ENCODE results near the gene ZC3H6. TPM values are rescaled to one million over a fixed set of nuclear protein-coding genes. Genes with fewer than 3 reads are reported as not detected.

Gene ZC3H6, protein sequence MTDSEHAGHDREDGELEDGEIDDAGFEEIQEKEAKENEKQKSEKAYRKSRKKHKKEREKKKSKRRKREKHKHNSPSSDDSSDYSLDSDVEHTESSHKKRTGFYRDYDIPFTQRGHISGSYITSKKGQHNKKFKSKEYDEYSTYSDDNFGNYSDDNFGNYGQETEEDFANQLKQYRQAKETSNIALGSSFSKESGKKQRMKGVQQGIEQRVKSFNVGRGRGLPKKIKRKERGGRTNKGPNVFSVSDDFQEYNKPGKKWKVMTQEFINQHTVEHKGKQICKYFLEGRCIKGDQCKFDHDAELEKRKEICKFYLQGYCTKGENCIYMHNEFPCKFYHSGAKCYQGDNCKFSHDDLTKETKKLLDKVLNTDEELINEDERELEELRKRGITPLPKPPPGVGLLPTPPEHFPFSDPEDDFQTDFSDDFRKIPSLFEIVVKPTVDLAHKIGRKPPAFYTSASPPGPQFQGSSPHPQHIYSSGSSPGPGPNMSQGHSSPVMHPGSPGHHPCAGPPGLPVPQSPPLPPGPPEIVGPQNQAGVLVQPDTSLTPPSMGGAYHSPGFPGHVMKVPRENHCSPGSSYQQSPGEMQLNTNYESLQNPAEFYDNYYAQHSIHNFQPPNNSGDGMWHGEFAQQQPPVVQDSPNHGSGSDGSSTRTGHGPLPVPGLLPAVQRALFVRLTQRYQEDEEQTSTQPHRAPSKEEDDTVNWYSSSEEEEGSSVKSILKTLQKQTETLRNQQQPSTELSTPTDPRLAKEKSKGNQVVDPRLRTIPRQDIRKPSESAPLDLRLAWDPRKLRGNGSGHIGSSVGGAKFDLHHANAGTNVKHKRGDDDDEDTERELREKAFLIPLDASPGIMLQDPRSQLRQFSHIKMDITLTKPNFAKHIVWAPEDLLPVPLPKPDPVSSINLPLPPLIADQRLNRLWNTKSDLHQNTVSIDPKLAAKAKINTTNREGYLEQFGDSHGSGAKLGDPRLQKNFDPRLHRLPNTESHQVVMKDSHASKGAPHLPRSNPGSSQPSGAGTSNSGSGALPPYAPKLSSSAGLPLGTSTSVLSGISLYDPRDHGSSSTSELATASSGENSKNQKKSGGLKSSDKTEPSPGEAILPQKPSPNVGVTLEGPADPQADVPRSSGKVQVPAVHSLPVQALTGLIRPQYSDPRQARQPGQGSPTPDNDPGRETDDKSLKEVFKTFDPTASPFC
- 0.11 to 0.48 TPM (median 0.32 TPM) in 5 replicates for total RNA-seq (2022; extraction: Qiagen RNA extraction; ENCODE audit: low read depth)

DNA sequence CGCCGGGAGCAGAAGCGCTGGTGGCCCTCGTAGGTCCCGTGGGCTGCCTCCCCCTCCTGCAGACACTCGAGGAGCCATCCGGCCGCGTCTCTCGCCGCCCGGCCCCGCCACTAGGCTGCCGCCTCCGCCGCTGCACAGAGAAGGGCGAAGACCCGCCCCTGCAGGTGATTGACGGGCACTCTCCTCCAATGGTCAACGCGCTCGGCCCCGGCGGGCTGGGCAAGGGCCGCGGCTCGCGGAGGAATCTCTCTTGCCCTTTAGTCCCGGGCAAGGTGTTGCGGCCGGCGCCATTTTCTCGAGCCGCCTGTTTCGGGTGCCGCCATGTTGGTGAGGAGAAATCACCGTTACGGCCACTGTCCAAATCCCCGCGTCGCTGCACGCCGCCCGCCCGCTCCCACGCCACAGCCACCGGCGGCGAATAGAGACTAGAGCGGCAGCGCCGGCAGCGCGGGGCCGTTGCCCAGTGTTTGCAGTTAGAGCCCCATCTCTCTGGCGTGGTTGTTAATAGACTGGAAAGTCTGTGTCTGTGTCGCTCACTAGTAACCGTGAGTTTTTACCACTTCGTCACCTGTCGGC, at the start of gene ZC3H6:
TSS of gene ZC3H6 (plus strand) at position 287 of the 576 bp plus-strand sequence. CDS start 398 bp downstream, outside the sequence.

DNA sequence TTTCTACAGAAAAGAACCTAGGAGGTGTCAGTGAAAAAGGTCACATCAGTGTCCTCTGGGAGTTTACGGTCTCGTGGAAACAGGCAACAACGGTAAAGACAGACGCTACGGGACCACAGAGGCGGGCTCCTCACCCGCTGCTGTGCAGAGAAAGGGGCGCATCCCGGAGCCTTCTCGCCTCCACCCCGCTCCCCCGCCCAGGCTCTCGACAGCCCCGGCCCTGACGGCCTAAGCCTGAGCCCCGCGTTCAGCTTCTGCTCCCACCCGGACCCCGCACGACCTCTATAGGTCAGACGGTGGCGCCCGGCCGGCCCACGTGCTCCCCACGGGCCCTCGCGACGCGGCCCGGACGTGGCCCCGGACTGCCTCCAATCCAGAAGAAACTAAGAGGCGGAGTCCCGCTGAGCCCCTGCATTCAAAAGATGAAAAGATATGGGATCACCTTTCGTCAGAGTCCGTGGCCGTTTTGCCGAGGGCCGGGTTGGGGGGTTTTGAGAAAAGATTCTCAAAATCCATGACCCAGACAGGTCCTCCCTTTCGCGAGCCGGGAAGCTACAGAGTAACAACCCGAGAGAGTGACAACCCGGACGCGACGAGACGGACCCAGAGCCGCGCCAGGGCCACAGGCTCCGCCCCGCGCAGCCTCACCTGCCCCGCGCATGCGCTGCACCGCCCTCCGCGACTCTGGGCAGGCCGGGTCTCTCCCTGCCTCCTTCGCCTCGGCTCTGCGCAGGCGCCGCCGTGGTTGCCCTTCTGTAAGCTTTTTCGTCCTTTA, 20.7 kb upstream of the ZC3H6 start, which contains the start of gene ZC3H8:
TSS of gene ZC3H8 (minus strand) at position 577 of the 775 bp plus-strand sequence. CDS start at position 516, 61 bp downstream.

Other genes with a start within 250 kb of the ZC3H6 start
- gene TMEM87B, start 220.3 kb upstream of the ZC3H6 start, total RNA-seq (2022; extraction: Qiagen RNA extraction; ENCODE audit: low read depth): 15.0 to 16.8 TPM (median 15.6 TPM) in 5 replicates
- gene FBLN7, start 137.2 kb upstream of the ZC3H6 start, total RNA-seq (2022; extraction: Qiagen RNA extraction; ENCODE audit: low read depth): 0.37 to 0.70 TPM (median 0.63 TPM) in 5 replicates
- gene ZC3H8, start 20.6 kb upstream of the ZC3H6 start, total RNA-seq (2022; extraction: Qiagen RNA extraction; ENCODE audit: low read depth): 13.1 to 16.1 TPM (median 14.3 TPM) in 5 replicates
- 2.2 to 3.3 TPM (median 3.1 TPM) in 5 replicates for gene RGPD8, start 158.0 kb downstream of the ZC3H6 start, total RNA-seq (2022; extraction: Qiagen RNA extraction; ENCODE audit: low read depth)
- gene TTL, start 206.6 kb downstream of the ZC3H6 start, total RNA-seq (2022; extraction: Qiagen RNA extraction; ENCODE audit: low read depth): 32.3 to 40.2 TPM (median 39.1 TPM) in 5 replicates

All from A549 treated with GW870086 at 1 μM for 4 hours (cell line).